ENCODE data around the gene GYS1. TPM values are rescaled to one million over a fixed set of nuclear protein-coding genes. Genes with fewer than 3 reads are reported as not detected.

The GYS1 gene
- total RNA-seq, 4 donors from 2014 or later: 15.1 to 86.3 (median 34.5) TPM

DNA sequence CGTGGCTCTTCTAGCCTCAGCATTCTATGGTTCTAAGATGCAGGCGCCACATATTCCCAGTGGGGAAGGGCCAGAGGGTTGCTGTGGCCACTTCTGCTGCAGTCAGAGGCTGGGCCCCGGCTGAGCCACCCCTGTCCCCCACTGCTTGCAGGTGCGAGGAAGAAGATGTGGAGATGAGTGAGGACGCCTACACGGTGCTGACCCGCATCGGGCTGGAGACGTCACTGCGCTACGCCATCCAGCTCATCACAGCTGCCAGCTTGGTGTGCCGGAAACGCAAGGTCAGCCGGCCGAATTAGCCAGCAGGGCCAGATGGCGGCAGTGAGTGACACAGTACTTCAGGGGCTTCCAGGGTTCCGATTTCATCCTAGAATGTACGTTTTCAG, 21.8 kb upstream of the GYS1 start:
- TF ChIP-seq, protein P1, sequence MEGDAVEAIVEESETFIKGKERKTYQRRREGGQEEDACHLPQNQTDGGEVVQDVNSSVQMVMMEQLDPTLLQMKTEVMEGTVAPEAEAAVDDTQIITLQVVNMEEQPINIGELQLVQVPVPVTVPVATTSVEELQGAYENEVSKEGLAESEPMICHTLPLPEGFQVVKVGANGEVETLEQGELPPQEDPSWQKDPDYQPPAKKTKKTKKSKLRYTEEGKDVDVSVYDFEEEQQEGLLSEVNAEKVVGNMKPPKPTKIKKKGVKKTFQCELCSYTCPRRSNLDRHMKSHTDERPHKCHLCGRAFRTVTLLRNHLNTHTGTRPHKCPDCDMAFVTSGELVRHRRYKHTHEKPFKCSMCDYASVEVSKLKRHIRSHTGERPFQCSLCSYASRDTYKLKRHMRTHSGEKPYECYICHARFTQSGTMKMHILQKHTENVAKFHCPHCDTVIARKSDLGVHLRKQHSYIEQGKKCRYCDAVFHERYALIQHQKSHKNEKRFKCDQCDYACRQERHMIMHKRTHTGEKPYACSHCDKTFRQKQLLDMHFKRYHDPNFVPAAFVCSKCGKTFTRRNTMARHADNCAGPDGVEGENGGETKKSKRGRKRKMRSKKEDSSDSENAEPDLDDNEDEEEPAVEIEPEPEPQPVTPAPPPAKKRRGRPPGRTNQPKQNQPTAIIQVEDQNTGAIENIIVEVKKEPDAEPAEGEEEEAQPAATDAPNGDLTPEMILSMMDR (IDR thresholded peaks at IDR 0.05; ENCODE audit: low read depth): no peak

DNA sequence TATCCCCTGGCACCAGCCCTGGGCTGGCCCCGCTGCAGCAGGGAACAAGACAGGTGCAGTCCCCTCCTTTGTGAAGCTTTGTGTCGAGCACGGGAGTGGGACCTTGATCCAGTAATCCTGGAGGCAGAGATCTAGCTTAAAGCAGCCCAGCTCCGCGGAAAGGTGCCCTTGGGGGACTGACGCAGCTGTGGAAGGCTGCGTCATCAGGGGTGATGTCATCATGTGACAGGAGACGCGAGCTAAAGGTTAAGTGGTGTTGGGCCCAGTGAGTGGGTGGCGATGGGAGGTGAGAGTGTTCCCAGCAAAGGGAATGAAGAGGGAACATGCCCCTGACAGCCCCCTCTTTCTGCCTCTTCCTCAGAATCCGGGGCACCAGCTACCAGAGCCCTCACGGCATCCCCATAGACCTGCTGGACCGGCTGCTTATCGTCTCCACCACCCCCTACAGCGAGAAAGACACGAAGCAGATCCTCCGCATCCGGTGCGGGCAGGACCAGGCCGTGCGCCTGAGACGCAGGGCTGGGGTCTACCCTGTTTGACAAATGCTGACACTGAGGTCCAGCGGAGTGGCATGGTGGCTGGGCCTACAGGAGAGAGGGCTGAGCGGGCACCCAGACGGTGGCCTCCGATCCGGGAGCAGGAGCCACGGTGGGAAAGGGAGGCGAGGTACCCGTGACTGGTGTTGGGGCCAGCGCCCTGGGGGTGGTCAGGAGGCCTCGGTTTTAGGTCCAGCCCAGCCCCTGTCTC, 21.2 kb upstream of the GYS1 start:
- TF ChIP-seq, protein P1 (IDR thresholded peaks at IDR 0.05; ENCODE audit: low read depth): no peak

DNA sequence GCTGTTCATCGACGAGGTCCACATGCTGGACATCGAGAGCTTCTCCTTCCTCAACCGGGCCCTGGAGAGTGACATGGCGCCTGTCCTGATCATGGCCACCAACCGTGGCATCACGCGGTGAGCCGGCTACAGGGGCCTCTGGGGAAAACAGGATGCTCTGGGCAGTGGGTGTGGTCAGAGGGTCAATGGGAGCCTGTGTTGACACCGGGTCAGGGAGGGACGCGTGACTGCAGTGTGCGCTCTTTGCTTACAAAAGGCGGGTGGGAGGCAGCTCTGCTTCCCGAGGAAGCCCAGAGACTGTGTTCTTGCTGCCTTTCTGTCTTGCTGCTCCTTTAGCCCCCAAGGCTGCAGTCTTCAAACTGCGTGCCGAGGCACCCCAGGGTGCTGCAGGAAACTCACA, 18.1 kb upstream of the GYS1 start:
- TF ChIP-seq, protein P1 (IDR thresholded peaks at IDR 0.05; ENCODE audit: low read depth): no peak

DNA sequence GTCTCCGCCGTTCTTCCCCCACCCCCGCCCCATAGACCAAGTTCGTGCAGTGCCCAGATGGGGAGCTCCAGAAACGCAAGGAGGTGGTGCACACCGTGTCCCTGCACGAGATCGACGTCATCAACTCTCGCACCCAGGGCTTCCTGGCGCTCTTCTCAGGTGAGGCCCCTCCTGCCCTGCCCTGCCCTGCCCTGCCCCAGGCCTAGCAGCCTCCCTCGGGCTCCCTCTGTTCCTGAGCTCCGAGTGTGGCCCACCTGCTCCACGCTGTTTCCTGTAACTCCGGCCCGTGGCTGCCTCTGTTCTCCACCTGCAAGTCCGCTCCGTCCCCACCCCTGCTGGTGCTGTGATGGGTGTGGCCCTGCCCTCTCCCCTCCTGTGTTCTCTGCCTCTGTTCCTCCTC, 17.3 kb upstream of the GYS1 start:
- TF ChIP-seq, protein P1 (IDR thresholded peaks at IDR 0.05; ENCODE audit: low read depth): no peak

DNA sequence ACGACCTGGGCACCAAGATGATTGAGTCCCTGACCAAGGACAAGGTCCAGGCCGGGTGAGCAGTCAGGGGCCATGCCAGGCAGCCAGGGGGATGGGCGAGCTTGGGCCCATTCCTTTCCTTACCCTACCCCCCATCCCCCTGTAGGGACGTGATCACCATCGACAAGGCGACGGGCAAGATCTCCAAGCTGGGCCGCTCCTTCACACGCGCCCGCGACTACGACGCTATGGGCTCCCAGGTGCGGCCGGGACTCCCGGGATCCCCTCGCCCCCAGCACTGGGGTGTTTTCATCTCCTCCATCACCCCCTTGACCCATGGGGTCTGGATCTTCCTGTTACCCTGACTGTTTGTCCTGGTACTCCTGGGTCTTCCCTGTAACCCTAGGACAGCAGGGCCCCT, 16.7 kb upstream of the GYS1 start:
- TF ChIP-seq, protein P1 (IDR thresholded peaks at IDR 0.05; ENCODE audit: low read depth): no peak

DNA sequence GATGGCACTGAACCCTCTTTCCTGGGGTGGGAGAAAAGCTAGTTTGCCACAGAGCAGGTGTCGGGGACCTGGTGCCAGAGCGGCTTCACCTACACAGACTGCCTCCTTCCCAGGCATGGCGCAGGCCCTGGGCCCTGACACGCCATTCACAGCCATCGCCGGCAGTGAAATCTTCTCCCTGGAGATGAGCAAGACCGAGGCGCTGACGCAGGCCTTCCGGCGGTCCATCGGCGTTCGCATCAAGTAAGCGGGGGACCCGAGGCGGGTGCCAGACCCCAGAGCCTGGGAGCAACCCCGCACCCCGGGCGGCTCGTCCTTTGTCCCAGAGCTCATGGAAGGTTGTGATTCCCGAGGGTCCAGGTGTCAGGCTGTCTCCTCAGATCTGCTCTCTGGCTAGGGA, 13.8 kb upstream of the GYS1 start:
- TF ChIP-seq, protein P1 (IDR thresholded peaks at IDR 0.05; ENCODE audit: low read depth): no peak

DNA sequence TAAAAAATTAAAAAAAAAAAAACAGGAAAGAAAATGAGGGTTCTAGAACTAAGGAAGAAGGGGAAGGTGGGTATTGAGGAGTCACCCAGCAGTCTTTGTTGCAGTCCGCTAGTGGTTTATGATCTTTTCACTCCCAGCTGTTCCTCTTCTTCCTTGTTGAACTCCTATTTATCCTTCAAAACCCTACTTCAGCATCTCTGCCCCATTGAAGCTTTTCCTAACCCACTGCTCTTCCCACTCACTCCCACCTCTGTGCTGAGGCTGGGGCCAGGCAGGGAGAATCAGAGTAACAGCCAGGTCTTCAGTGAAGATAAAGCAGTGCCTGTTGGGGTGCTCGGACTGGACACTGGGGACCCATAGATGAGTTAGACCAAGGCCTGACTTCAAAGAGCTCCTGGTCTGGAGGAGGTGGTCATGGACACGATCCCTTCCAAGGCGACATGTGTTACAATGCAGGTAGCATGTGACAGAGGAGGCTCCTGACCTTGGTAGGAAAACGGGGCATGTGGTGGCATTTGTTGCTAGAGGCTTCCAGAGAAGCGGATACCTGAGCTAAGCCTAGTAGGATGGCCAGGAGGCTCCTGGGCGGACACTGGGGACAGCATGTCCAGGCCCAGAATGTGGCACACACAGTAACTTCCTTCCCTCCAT, 12.0 kb upstream of the GYS1 start:
- TF ChIP-seq, protein P1 (IDR thresholded peaks at IDR 0.05; ENCODE audit: low read depth): no peak
